Karpas-422 (cell line): ENCODE measurements around the gene NUP210L. TPM values are rescaled to one million over a fixed set of nuclear protein-coding genes. Genes with fewer than 3 reads are reported as not detected.
"Not testable (repeated sequence)": the region's sequence is repeated elsewhere in the genome, so short reads cannot be mapped to it uniquely, and the experiment has no call there.

Experiments
- DNase-seq: peaks from one replicate; pipeline ENCODE4 v3.0.0-alpha.2; 2015
- H2AFZ ChIP-seq: fragments of 200-600 bp; sonication (generic); 2 replicates; pipeline ENCODE4 v1.6.1; 2014; ENCODE audit warnings: antibody characterized with exemption, low read length, mixed read lengths
- H3K27ac ChIP-seq: fragments of 200-600 bp; sonication (generic); 2 replicates; pipeline ENCODE4 v1.5.1; 2014; ENCODE audit warnings: mild to moderate bottlenecking, low read length, moderate library complexity
- H3K27me3 ChIP-seq: fragments of 200-600 bp; sonication (generic); 2 replicates; pipeline ENCODE4 v1.6.1; 2014; ENCODE audit warnings: low read length, mixed read lengths
- H3K36me3 ChIP-seq: fragments of 200-600 bp; sonication (generic); 2 replicates; pipeline ENCODE4 v1.6.1; 2014; ENCODE audit warnings: low read length, mixed read lengths; ENCODE audit not compliant: insufficient read depth
- H3K4me1 ChIP-seq: fragments of 200-600 bp; sonication (generic); 2 replicates; pipeline ENCODE4 v1.6.1; 2014; ENCODE audit warnings: mild to moderate bottlenecking, low read length, mixed read lengths
- H3K4me2 ChIP-seq: fragments of 200-600 bp; sonication (generic); 2 replicates; pipeline ENCODE4 v1.6.1; 2014; ENCODE audit warnings: low read length, low read depth, mild to moderate bottlenecking; ENCODE audit not compliant: poor library complexity, severe bottlenecking
- H3K4me3 ChIP-seq: fragments of 200-600 bp; sonication (generic); 2 replicates; pipeline ENCODE4 v1.5.1; 2014; ENCODE audit warnings: mild to moderate bottlenecking, antibody characterized with exemption, low read length, mixed read lengths
- H3K79me2 ChIP-seq: fragments of 200-600 bp; sonication (generic); 2 replicates; pipeline ENCODE4 v1.6.1; 2014; ENCODE audit warnings: mild to moderate bottlenecking, low read length, mixed read lengths
- H3K9ac ChIP-seq: fragments of 200-600 bp; sonication (generic); 2 replicates; pipeline ENCODE4 v1.6.0; 2014; ENCODE audit warnings: low read length
- H3K9me2 ChIP-seq: fragments of 200-600 bp; sonication (generic), shearing (Covaris generic); replicated peaks from 2 replicates; pipeline ENCODE4 v1.6.0; 2014; ENCODE audit warnings: mild to moderate bottlenecking, low read length, moderate library complexity; ENCODE audit not compliant: insufficient read depth
- H3K9me3 ChIP-seq: fragments of 300-700, 200-600 bp; sonication (generic); 2 replicates; pipeline ENCODE4 v1.6.1; 2014; ENCODE audit warnings: low read length, mixed read lengths
- H4K20me1 ChIP-seq: fragments of 200-600 bp; sonication (generic); 2 replicates; pipeline ENCODE4 v1.6.1; 2014; ENCODE audit warnings: mild to moderate bottlenecking, antibody characterized with exemption, low read length, low read depth; ENCODE audit not compliant: insufficient read depth
- total RNA-seq: library from RNA; depleted of rRNA; stranded (reverse); fragments of >200 nt; shearing (Covaris generic); gene quantifications from 2 replicates; pipeline ENCODE4 v1.2.3, GENCODE V29; 2014; ENCODE audit warnings: low replicate concordance

Gene NUP210L
- total RNA-seq, 1 experiment from 2014 or later, result not detected

GRCh38 chr1:154142358-154142757 is 12.5 kb downstream of the NUP210L start:
- Histone ChIP-seq H4K20me1 (no peaks in the 10 kb centered on the region), H3K27ac (no peak overlapping the region), H3K4me3 (no peak overlapping the region)

GRCh38 chr1:154141240-154141639 is 13.6 kb downstream of the NUP210L start:
- no peak for DNase-seq

More at GRCh38 chr1:154142358-154142757, 12.5 kb downstream of the NUP210L start:
- H3K36me3 ChIP-seq, result no peaks in the 10 kb centered on the region
- no peak overlapping the region for H2AFZ ChIP-seq
- H3K9me2 ChIP-seq, result no peaks in the 10 kb centered on the region
- no peaks in the 10 kb centered on the region for H3K9me3 ChIP-seq
- H3K9ac ChIP-seq, result no peak overlapping the region
- H3K79me2 ChIP-seq, result no peaks in the 10 kb centered on the region
- no peaks in the 10 kb centered on the region for H3K27me3 ChIP-seq
- H3K4me2 ChIP-seq, result no peak overlapping the region
- no peak for DNase-seq
- H3K4me1 ChIP-seq, result no peaks in the 10 kb centered on the region

GRCh38 chr1:154137888-154138287 is 17.0 kb downstream of the NUP210L start:
- no peaks in the 10 kb centered on the region for H3K9me2 ChIP-seq
- H3K79me2 ChIP-seq, result no peaks in the 10 kb centered on the region
- H3K9ac ChIP-seq, result no peak overlapping the region
- H3K27ac ChIP-seq, result no peak overlapping the region
- no peaks in the 10 kb centered on the region for H3K9me3 ChIP-seq
- no peaks in the 10 kb centered on the region for H3K27me3 ChIP-seq
- H3K4me2 ChIP-seq, result no peak overlapping the region
- no peak overlapping the region for H2AFZ ChIP-seq
- no peaks in the 10 kb centered on the region for H4K20me1 ChIP-seq
- no peak for DNase-seq
- no peaks in the 10 kb centered on the region for H3K4me1 ChIP-seq
- H3K4me3 ChIP-seq, result no peak overlapping the region
- H3K36me3 ChIP-seq, result no peaks in the 10 kb centered on the region

More at GRCh38 chr1:154141240-154141639, 13.6 kb downstream of the NUP210L start:
- Histone ChIP-seq H3K9ac (no peak overlapping the region), H2AFZ (no peak overlapping the region), H3K36me3 (no peaks in the 10 kb centered on the region), H3K9me2 (no peaks in the 10 kb centered on the region), H3K4me1 (no peaks in the 10 kb centered on the region), H3K4me2 (no peak overlapping the region), H3K9me3 (no peaks in the 10 kb centered on the region), H3K27ac (no peak overlapping the region), H4K20me1 (no peaks in the 10 kb centered on the region), H3K4me3 (no peak overlapping the region), H3K79me2 (no peaks in the 10 kb centered on the region), H3K27me3 (no peaks in the 10 kb centered on the region)

GRCh38 chr1:154133256-154133655 is 21.6 kb downstream of the NUP210L start:
- no peaks in the 10 kb centered on the region for H3K9me2 ChIP-seq
- H3K27ac ChIP-seq, result no peak overlapping the region
- H3K4me3 ChIP-seq, result no peak overlapping the region
- no peaks in the 10 kb centered on the region for H3K9me3 ChIP-seq
- H3K4me1 ChIP-seq, result no peaks in the 10 kb centered on the region
- H3K4me2 ChIP-seq, result no peak overlapping the region
- no peak overlapping the region for H3K9ac ChIP-seq
- DNase-seq, result no peak
- H3K79me2 ChIP-seq, result no peaks in the 10 kb centered on the region
- no peaks in the 10 kb centered on the region for H3K27me3 ChIP-seq
- no peaks in the 10 kb centered on the region for H3K36me3 ChIP-seq
- no peak overlapping the region for H2AFZ ChIP-seq
- H4K20me1 ChIP-seq, result no peaks in the 10 kb centered on the region

GRCh38 chr1:154129391-154129970 is 25.4 kb downstream of the NUP210L start:
- no peak overlapping the region for H2AFZ ChIP-seq
- no peak overlapping the region for H3K9ac ChIP-seq
- no peaks in the 10 kb centered on the region for H3K79me2 ChIP-seq
- no peak overlapping the region for H3K27ac ChIP-seq
- H3K27me3 ChIP-seq, result no peaks in the 10 kb centered on the region
- H4K20me1 ChIP-seq, result no peaks in the 10 kb centered on the region
- no peaks in the 10 kb centered on the region for H3K36me3 ChIP-seq
- no peaks in the 10 kb centered on the region for H3K4me1 ChIP-seq
- H3K9me2 ChIP-seq, result no peaks in the 10 kb centered on the region
- no peak overlapping the region for H3K4me3 ChIP-seq
- H3K9me3 ChIP-seq, result no peaks in the 10 kb centered on the region
- H3K4me2 ChIP-seq, result no peak overlapping the region
- DNase-seq, result no peak

- not testable (repeated sequence) for H3K9me2 ChIP-seq, H3K36me3 ChIP-seq, H3K27me3 ChIP-seq, H3K4me1 ChIP-seq, H2AFZ ChIP-seq, H4K20me1 ChIP-seq, H3K9me3 ChIP-seq, H3K4me3 ChIP-seq, H3K4me2 ChIP-seq, H3K79me2 ChIP-seq, H3K27ac ChIP-seq, H3K9ac ChIP-seq, DNase-seq
These were observed 31.7 kb downstream of the NUP210L start for GRCh38 chr1:154123205-154123604.

GRCh38 chr1:154117642-154118041 is 37.2 kb downstream of the NUP210L start:
- DNase-seq, result no peak
- no peaks in the 10 kb centered on the region for H3K9me2 ChIP-seq
- H3K27ac ChIP-seq, result no peak overlapping the region
- H3K4me1 ChIP-seq, result no peaks in the 10 kb centered on the region; the same call in 1 of the 2 replicates
- H3K9me3 ChIP-seq, result no peaks in the 10 kb centered on the region
- H2AFZ ChIP-seq, result no peak overlapping the region
- H3K36me3 ChIP-seq, result no peaks in the 10 kb centered on the region
- H3K4me3 ChIP-seq, result no peak overlapping the region
- no peak overlapping the region for H3K9ac ChIP-seq
- H3K79me2 ChIP-seq, result no peaks in the 10 kb centered on the region
- no peaks in the 10 kb centered on the region for H3K27me3 ChIP-seq
- no peak overlapping the region for H3K4me2 ChIP-seq
- H4K20me1 ChIP-seq, result no peaks in the 10 kb centered on the region

- Histone ChIP-seq H2AFZ (no peak overlapping the region), H3K27me3 (no peaks in the 10 kb centered on the region), H3K4me1 (no peaks in the 10 kb centered on the region; the same call in 1 of the 2 replicates), H3K4me2 (no peak overlapping the region), H3K36me3 (no peaks in the 10 kb centered on the region), H3K9me2 (no peaks in the 10 kb centered on the region), H4K20me1 (no peaks in the 10 kb centered on the region), H3K9ac (no peak overlapping the region), H3K9me3 (no peaks in the 10 kb centered on the region), H3K79me2 (no peaks in the 10 kb centered on the region), H3K4me3 (no peak overlapping the region), H3K27ac (no peak overlapping the region)
- no peak for DNase-seq
These were observed 39.7 kb downstream of the NUP210L start for GRCh38 chr1:154115180-154115579.
